Peyer's patch (tissue), 4 donors: ENCODE results near the gene ROBO3. TPM values are rescaled to one million over a fixed set of nuclear protein-coding genes. Genes with fewer than 3 reads are reported as not detected.

ENCODE experiments used
- DNase-seq, 3 donors: peaks; one replicate each; pipeline ENCODE4 v3.0.0-alpha.2; 2017 to 2019
- H3K27ac ChIP-seq, 4 donors: fragments of 200-600 bp; sonication (generic); one replicate each; pipeline ENCODE4 v1.5.1; 2016 to 2019
- H3K27me3 ChIP-seq, 2 donors: fragments of 200-600 bp; sonication (generic); one replicate each; pipeline ENCODE4 v1.5.1; 2019
- H3K36me3 ChIP-seq, 3 donors: fragments of 200-600 bp; sonication (generic); one replicate each; pipeline ENCODE4 v1.5.1; 2016 to 2019
- H3K4me1 ChIP-seq, 4 donors: fragments of 200-600 bp; sonication (generic); one replicate each; pipeline ENCODE4 v1.5.1; 2016 to 2019
- H3K4me3 ChIP-seq, 4 donors: fragments of 200-600 bp; sonication (generic); 1 replicate in 3 of 4; 2 replicates in 1 of 4; pipeline ENCODE4 v1.5.1; 2016 to 2019; ENCODE audit warnings: mild to moderate bottlenecking in 1 of 4
- H3K9me3 ChIP-seq, 4 donors: fragments of 200-600 bp; sonication (generic); one replicate each; pipeline ENCODE4 v1.5.1; 2016 to 2019; ENCODE audit warnings: mild to moderate bottlenecking in 1 of 4
- POLR2A ChIP-seq, 2 donors: fragments of 450-650 bp; IDR thresholded peaks; one replicate each; pipeline ENCODE4 v1.5.1; 2017; ENCODE audit warnings: antibody characterized with exemption in 2 of 2, mild to moderate bottlenecking in 2 of 2, moderate library complexity in 2 of 2
- total RNA-seq, 4 donors: library from RNA; depleted of rRNA; stranded (reverse); fragments of >200 nt; gene quantifications; one replicate each; pipeline ENCODE4 v1.1.0, GENCODE V29; 2016
- TF ChIP-seq, protein P1 (sequence below), 6 experiments: fragments of 450-650 bp in 4 of 6; fragments of 200-600 bp in 2 of 6; sonication (generic) in 1 of 6; IDR thresholded peaks; one replicate each; pipeline ENCODE4 v1.5.1; 2017 to 2019; ENCODE audit warnings: antibody characterized with exemption in 6 of 6, mild to moderate bottlenecking in 3 of 6, moderate library complexity in 1 of 6

The ROBO3 gene
- total RNA-seq, 4 donors from 2014 or later = 3.6 to 49.5 (median 16.1) TPM

DNA sequence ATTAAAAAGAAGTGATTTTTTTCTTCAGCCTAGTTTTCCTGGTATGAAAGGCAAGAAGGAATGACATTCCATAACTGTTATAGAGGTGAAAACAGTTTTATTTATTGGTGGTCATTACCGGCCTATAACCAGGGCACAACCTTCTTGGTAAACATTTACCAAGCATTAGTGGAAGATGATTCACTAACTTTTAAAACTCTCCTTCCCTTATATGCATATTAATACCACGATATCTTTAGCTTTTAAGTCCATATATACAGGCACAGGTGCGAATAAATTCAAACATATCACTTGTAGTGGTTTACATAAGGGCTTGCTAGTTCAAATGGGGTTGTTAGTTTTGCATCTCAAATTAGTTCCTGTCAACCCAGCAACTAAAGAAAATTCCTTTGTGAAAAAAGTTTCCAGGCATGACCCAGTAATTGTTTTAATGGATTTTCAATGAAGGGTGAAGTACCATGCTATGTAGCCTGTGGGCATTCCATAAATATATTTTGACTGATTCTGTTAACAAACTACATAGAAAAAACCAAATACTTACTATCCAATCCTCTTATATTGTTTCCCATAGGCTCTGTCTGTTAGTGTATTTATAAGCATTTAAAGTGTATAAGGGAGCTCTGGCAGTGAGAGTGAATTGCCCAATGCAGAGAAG lies 30.6 kb upstream of the ROBO3 start:
- Histone ChIP-seq H3K9me3 (no peaks in the 10 kb centered on the region), H3K27me3 (peaks cover 0 to 16% of the 10 kb centered on the region in 2 donors), H3K36me3 (no peaks in the 10 kb centered on the region), H3K4me1 (peaks cover 0 to 9% (median 6%) of the 10 kb centered on the region in 4 donors), H3K27ac (no peak overlapping the region), H3K4me3 (no peak overlapping the region)
- TF ChIP-seq POLR2A (IDR thresholded peaks at IDR 0.05) = no peak
- TF ChIP-seq, protein P1, sequence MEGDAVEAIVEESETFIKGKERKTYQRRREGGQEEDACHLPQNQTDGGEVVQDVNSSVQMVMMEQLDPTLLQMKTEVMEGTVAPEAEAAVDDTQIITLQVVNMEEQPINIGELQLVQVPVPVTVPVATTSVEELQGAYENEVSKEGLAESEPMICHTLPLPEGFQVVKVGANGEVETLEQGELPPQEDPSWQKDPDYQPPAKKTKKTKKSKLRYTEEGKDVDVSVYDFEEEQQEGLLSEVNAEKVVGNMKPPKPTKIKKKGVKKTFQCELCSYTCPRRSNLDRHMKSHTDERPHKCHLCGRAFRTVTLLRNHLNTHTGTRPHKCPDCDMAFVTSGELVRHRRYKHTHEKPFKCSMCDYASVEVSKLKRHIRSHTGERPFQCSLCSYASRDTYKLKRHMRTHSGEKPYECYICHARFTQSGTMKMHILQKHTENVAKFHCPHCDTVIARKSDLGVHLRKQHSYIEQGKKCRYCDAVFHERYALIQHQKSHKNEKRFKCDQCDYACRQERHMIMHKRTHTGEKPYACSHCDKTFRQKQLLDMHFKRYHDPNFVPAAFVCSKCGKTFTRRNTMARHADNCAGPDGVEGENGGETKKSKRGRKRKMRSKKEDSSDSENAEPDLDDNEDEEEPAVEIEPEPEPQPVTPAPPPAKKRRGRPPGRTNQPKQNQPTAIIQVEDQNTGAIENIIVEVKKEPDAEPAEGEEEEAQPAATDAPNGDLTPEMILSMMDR (IDR thresholded peaks at IDR 0.05) = no peak
- DNase-seq = no peak

DNA sequence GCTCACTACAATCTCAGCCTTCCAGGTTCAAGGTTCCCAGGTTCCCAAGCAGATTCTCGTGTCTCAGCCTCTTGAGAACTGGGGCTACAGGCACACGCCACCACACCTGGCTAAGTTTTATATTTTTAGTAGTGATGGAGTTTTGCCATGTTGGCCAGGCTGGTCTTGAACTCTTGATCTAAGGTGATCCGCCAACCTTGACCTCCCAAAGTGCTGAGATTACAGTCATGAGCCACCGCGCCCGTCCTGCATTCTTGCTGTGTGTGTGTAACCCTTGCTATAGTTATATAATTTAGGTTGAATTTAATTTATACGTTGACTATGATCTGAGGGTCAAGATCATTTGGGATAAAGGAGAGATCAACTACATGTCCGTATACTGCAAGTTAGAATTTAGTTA lies 29.3 kb upstream of the ROBO3 start:
- Histone ChIP-seq H3K4me3 (no peak overlapping the region), H3K27me3 (peaks cover 0 to 22% of the 10 kb centered on the region in 2 donors), H3K27ac (no peak overlapping the region)

DNA sequence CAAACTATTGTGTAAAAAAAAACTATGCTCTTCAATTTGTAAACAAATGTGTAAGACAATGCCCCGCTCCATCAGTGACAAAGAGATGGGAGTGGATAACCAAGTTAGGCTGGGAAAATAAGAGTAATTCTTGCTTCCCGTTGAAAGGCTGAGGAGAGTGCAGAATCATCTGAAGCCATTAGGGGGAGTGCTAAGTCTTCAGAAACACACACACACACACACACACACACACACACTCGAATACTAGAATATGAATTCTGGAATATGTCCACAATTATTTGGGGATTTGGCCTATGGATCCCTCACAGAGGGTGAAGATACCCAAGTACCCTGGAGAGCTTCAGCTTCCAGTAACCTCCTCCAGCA lies 27.8 kb upstream of the ROBO3 start:
- TF ChIP-seq, protein P1 (IDR thresholded peaks at IDR 0.05) = peak in 3 of 6 experiments; percentile 3 to 34 (median 32)
- no peak for TF ChIP-seq POLR2A (IDR thresholded peaks at IDR 0.05)
- Histone ChIP-seq H3K4me1 (peaks cover 0 to 11% (median 8%) of the 10 kb centered on the region in 4 donors), H3K27ac (no peak overlapping the region), H3K36me3 (no peaks in the 10 kb centered on the region), H3K4me3 (no peak overlapping the region), H3K27me3 (peaks cover 0 to 22% of the 10 kb centered on the region in 2 donors), H3K9me3 (no peaks in the 10 kb centered on the region)
- DNase-seq = no peak

More for the DNA sequence above, 29.3 kb upstream of the ROBO3 start:
- H3K36me3 ChIP-seq = no peaks in the 10 kb centered on the region
- no peak for DNase-seq
- TF ChIP-seq, protein P1 (IDR thresholded peaks at IDR 0.05) = no peak
- TF ChIP-seq POLR2A (IDR thresholded peaks at IDR 0.05) = no peak
- peaks cover 0 to 11% (median 8%) of the 10 kb centered on the region in 4 donors for H3K4me1 ChIP-seq
- no peaks in the 10 kb centered on the region for H3K9me3 ChIP-seq

DNA sequence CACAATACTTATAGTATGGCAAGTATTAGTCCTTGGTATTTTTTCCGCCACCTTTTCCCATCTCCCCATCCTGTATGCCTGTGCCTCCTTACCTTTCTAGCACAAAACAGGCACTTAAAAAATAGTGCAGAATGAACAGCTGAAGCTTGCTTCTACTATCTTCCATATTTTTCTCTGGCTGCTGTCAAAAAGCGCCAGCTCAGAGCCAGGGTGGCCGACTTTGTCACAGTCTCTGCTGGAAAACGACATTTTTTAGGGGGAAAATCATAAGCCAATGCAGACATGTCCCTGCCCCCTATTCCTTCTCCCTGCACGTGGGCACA lies 26.5 kb upstream of the ROBO3 start:
- TF ChIP-seq POLR2A (IDR thresholded peaks at IDR 0.05) = no peak
- TF ChIP-seq, protein P1 (IDR thresholded peaks at IDR 0.05) = no peak
- peaks cover 0 to 20% (median 8%) of the 10 kb centered on the region in 4 donors for H3K4me1 ChIP-seq
- no peak overlapping the region for H3K27ac ChIP-seq
- H3K36me3 ChIP-seq = no peaks in the 10 kb centered on the region
- no peak overlapping the region for H3K4me3 ChIP-seq
- DNase-seq = no peak
- H3K9me3 ChIP-seq = no peaks in the 10 kb centered on the region
- H3K27me3 ChIP-seq = peaks cover 0 to 31% of the 10 kb centered on the region in 2 donors

DNA sequence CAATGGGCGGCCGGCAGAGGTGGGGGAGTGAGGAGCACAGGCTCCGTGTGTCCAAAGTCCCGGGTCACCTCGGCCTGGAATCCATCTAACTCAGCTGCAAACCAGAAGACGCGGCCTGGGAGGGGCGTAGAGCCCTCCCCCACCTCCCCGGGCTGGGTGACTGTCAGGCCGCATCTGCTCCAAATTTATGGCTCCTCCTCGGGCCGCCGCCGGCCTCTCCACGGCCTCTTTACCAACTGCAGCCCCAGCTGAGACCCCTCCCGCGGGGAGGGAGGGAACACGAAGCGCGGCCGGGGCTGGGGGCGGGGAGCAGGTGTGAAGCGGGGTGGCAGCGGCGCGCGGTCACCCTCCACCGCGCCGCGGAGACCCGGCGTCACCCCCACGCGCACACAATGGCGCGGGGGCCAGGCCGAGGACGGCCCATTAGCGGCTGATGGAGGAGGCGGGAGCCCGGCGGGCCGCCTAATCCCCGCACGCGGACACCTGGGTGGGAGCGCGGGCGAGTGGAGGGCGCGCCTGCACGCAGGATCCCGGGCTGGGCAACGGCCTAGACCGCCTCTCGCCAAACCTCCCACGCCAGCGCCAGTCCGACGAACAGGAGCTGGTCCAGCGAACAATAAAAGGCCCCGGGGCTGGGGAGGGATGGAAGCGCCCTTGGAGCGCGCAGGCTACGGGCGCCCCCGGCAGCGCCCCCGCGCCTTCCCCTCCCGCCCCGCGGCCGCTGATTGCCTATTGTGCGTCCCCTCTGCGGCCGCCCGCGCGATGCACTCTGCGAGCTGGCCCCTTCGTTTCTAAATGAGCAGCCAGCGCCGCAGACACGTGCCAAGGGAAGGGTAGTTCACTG lies 25.9 kb upstream of the ROBO3 start:
- H3K9me3 ChIP-seq = no peaks in the 10 kb centered on the region
- peak overlapping the region in 3 of 4 donors; percentile 33 to 43 (median 39) for H3K4me3 ChIP-seq
- H3K36me3 ChIP-seq = no peaks in the 10 kb centered on the region
- peaks cover 0 to 20% (median 8%) of the 10 kb centered on the region in 4 donors for H3K4me1 ChIP-seq
- no peak for DNase-seq
- H3K27ac ChIP-seq = no peak overlapping the region
- TF ChIP-seq, protein P1 (IDR thresholded peaks at IDR 0.05) = no peak
- TF ChIP-seq POLR2A (IDR thresholded peaks at IDR 0.05) = no peak
- H3K27me3 ChIP-seq = peaks cover 0 to 35% of the 10 kb centered on the region in 2 donors
